ENCODE data around the gene CIDEC.

- TF ChIP-seq POLR2AphosphoS5 (IDR thresholded peaks at IDR 0.05) = no peak
- peak in 3 of 4 experiments; percentile 24 to 75 (median 50) for TF ChIP-seq CTCF (IDR thresholded peaks at IDR 0.05)
- TF ChIP-seq POLR2A (IDR thresholded peaks at IDR 0.05) = no peak
Measured at GRCh38 chr3:9862391-9863057, 17.5 kb downstream of the CIDEC start.
